ENCODE data around the gene CCDC18. TPM values are rescaled to one million over a fixed set of nuclear protein-coding genes. Genes with fewer than 3 reads are reported as not detected.

CCDC18 gene
- total RNA-seq, 1 donor: 6.2 TPM

DNA sequence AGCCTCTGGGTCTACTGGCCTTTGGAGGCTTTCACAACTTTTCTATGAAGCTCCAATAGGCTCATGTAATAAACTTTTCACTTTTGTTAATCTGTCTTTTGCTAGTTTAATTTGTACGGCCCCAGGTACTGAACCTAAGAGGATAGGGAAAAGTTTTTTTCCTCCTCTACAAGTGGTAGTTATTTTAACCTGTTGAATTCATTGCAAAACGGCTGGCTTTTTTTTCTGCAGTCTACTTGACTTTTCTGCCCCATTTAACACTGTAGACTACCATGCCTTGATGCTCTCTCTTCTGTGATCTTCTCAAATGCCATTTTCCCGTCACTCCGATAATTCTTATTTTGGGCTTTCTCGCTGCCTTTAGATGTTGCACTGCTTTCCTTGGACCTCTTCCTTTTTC lies 121.6 kb downstream of the CCDC18 start:
- H4K20me1 ChIP-seq (ENCODE audit: insufficient read depth, low read length): no peaks in the 10 kb centered on the region
- no peak overlapping the region for H2AFZ ChIP-seq (ENCODE audit: low read length)
- no peak overlapping the region for H3K4me2 ChIP-seq (ENCODE audit: insufficient read depth, low read length)
- H3K4me1 ChIP-seq (ENCODE audit: insufficient read depth, low read length): no peaks in the 10 kb centered on the region
- no peak overlapping the region for H3K27ac ChIP-seq (ENCODE audit: low read depth, low read length)
- no peaks in the 10 kb centered on the region for H3K79me2 ChIP-seq (ENCODE audit: insufficient read depth, low read length)
- H3K9me3 ChIP-seq (ENCODE audit: low read depth, low read length): no peaks in the 10 kb centered on the region
- no peaks in the 10 kb centered on the region for H3K27me3 ChIP-seq (ENCODE audit: insufficient read depth, low read length)
- no peak overlapping the region for H3K4me3 ChIP-seq (ENCODE audit: insufficient read depth, low read length)
- TF ChIP-seq, protein P1, sequence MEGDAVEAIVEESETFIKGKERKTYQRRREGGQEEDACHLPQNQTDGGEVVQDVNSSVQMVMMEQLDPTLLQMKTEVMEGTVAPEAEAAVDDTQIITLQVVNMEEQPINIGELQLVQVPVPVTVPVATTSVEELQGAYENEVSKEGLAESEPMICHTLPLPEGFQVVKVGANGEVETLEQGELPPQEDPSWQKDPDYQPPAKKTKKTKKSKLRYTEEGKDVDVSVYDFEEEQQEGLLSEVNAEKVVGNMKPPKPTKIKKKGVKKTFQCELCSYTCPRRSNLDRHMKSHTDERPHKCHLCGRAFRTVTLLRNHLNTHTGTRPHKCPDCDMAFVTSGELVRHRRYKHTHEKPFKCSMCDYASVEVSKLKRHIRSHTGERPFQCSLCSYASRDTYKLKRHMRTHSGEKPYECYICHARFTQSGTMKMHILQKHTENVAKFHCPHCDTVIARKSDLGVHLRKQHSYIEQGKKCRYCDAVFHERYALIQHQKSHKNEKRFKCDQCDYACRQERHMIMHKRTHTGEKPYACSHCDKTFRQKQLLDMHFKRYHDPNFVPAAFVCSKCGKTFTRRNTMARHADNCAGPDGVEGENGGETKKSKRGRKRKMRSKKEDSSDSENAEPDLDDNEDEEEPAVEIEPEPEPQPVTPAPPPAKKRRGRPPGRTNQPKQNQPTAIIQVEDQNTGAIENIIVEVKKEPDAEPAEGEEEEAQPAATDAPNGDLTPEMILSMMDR (IDR thresholded peaks at IDR 0.05; ENCODE audit: extremely low read depth, low read depth, low read length): no peak
- peaks cover 3% of the 10 kb centered on the region for H3K36me3 ChIP-seq (ENCODE audit: insufficient read depth, low read length)
- DNase-seq (ENCODE audit: insufficient read length, low spot score, missing footprints): no peak

DNA sequence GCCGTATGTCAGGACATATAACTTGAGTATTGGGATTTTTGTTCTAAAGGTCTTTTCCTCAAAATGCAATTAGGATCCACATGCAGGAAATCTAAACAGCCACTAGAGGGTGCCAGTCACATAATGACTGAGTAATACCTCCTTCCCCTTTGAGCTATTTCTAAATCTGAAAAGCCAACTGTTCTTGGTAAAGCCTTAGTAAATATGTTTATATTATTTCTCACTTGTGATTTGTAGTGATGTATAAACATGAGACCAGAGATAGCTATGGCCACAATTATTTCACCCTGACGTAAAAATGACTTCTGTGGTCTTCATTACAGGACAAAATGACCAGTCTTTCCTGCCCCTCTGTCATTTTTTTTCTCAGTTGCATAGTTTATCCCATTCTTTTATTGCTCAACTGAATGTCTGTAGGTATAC lies 124.2 kb downstream of the CCDC18 start:
- Histone ChIP-seq H3K27me3 (ENCODE audit: insufficient read depth, low read length) (no peaks in the 10 kb centered on the region), H3K36me3 (ENCODE audit: insufficient read depth, low read length) (peaks cover 3% of the 10 kb centered on the region), H3K79me2 (ENCODE audit: insufficient read depth, low read length) (no peaks in the 10 kb centered on the region), H3K9me3 (ENCODE audit: low read depth, low read length) (no peaks in the 10 kb centered on the region), H2AFZ (ENCODE audit: low read length) (no peak overlapping the region), H3K4me2 (ENCODE audit: insufficient read depth, low read length) (no peak overlapping the region), H4K20me1 (ENCODE audit: insufficient read depth, low read length) (no peaks in the 10 kb centered on the region), H3K4me1 (ENCODE audit: insufficient read depth, low read length) (no peaks in the 10 kb centered on the region), H3K4me3 (ENCODE audit: insufficient read depth, low read length) (no peak overlapping the region), H3K27ac (ENCODE audit: low read depth, low read length) (no peak overlapping the region)
- TF ChIP-seq, protein P1 (IDR thresholded peaks at IDR 0.05; ENCODE audit: extremely low read depth, low read depth, low read length): peak; percentile 91
- DNase-seq (ENCODE audit: insufficient read length, low spot score, missing footprints): peak; percentile 58

DNA sequence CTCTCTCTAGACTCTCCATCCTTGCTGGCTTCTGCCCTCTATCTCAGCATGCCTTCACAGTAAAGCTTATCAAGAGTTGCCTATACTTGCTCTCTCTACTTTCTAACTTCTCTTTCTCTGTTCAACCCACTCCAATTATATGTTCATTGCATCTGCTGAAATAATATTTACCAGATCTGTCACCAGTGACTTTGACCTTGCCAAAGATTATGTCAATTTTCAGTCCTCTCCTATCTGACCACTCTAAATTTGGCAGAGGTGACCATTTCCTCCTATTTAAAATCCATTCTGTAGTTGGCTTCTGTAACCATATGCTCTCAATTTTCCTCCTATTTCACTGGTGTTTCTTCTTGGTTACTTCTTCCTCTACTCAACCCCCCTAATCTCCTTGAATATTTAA lies 126.4 kb downstream of the CCDC18 start:
- Histone ChIP-seq H3K4me3 (ENCODE audit: insufficient read depth, low read length) (no peak overlapping the region), H3K9me3 (ENCODE audit: low read depth, low read length) (no peaks in the 10 kb centered on the region), H3K27ac (ENCODE audit: low read depth, low read length) (no peak overlapping the region), H3K27me3 (ENCODE audit: insufficient read depth, low read length) (no peaks in the 10 kb centered on the region), H3K36me3 (ENCODE audit: insufficient read depth, low read length) (no peaks in the 10 kb centered on the region), H3K4me2 (ENCODE audit: insufficient read depth, low read length) (no peak overlapping the region), H3K4me1 (ENCODE audit: insufficient read depth, low read length) (no peaks in the 10 kb centered on the region), H4K20me1 (ENCODE audit: insufficient read depth, low read length) (no peaks in the 10 kb centered on the region), H3K79me2 (ENCODE audit: insufficient read depth, low read length) (no peaks in the 10 kb centered on the region), H2AFZ (ENCODE audit: low read length) (no peak overlapping the region)
- TF ChIP-seq, protein P1 (IDR thresholded peaks at IDR 0.05; ENCODE audit: extremely low read depth, low read depth, low read length): no peak
- DNase-seq (ENCODE audit: insufficient read length, low spot score, missing footprints): no peak

DNA sequence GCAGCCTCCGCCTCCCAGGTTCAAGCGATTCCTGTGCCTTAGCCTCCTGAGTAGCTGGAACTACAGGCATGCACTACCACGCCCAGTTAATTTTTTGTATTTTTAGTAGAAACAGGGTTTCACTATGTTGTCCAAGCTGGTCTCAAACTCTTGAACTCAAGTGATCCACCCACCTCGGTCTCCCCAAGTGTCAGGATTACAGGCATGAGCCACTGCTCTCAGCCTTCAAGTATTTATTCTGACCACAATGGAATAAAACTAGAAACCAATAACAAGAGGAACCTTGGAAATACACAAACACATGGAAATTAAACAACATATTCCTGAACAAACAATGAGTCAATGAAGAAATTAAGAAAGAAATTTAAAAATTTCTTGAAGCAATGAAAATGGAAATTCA lies 132.5 kb downstream of the CCDC18 start:
- TF ChIP-seq, protein P1 (IDR thresholded peaks at IDR 0.05; ENCODE audit: extremely low read depth, low read depth, low read length): no peak
- no peak overlapping the region for H2AFZ ChIP-seq (ENCODE audit: low read length)
- H3K4me3 ChIP-seq (ENCODE audit: insufficient read depth, low read length): no peak overlapping the region
- H3K27me3 ChIP-seq (ENCODE audit: insufficient read depth, low read length): no peaks in the 10 kb centered on the region
- no peaks in the 10 kb centered on the region for H4K20me1 ChIP-seq (ENCODE audit: insufficient read depth, low read length)
- H3K9me3 ChIP-seq (ENCODE audit: low read depth, low read length): no peaks in the 10 kb centered on the region
- H3K36me3 ChIP-seq (ENCODE audit: insufficient read depth, low read length): no peaks in the 10 kb centered on the region
- no peak for DNase-seq (ENCODE audit: insufficient read length, low spot score, missing footprints)
- H3K4me1 ChIP-seq (ENCODE audit: insufficient read depth, low read length): no peaks in the 10 kb centered on the region
- H3K79me2 ChIP-seq (ENCODE audit: insufficient read depth, low read length): no peaks in the 10 kb centered on the region
- H3K27ac ChIP-seq (ENCODE audit: low read depth, low read length): no peak overlapping the region
- no peak overlapping the region for H3K4me2 ChIP-seq (ENCODE audit: insufficient read depth, low read length)
